GM18858 (cell line): ENCODE data around the gene SNTG2.
"Not testable (repeated sequence)": the region's sequence is repeated elsewhere in the genome, so short reads cannot be mapped to it uniquely, and the experiment has no call there.

Source experiments
- ATAC-seq: cut with Tn5 transposase; IDR thresholded peaks from one replicate; pipeline ENCODE4 v1.9.1; 2021; ENCODE audit not compliant: unreplicated experiment

Gene SNTG2

GRCh38 chr2:1088192-1088860, 137.7 kb downstream of the SNTG2 start:
- ATAC-seq, result no peak

- no peak for ATAC-seq
These were observed 138.3 kb downstream of the SNTG2 start for GRCh38 chr2:1088940-1089339.

GRCh38 chr2:1091895-1092585, 141.4 kb downstream of the SNTG2 start:
- ATAC-seq, result no peak

- ATAC-seq, result not testable (repeated sequence)
These were observed 143.0 kb downstream of the SNTG2 start for GRCh38 chr2:1093668-1094067.

GRCh38 chr2:1097101-1097500, 146.5 kb downstream of the SNTG2 start:
- ATAC-seq, result no peak

- no peak for ATAC-seq
These were observed 148.8 kb downstream of the SNTG2 start for GRCh38 chr2:1099418-1099817.

- no peak for ATAC-seq
These were observed 150.5 kb downstream of the SNTG2 start for GRCh38 chr2:1101011-1101782.

- ATAC-seq, result no peak
These were observed 151.4 kb downstream of the SNTG2 start for GRCh38 chr2:1101982-1102590.

- ATAC-seq, result no peak
These were observed 153.7 kb downstream of the SNTG2 start for GRCh38 chr2:1104364-1104763.

- ATAC-seq, result not testable (repeated sequence)
These were observed 155.7 kb downstream of the SNTG2 start for GRCh38 chr2:1106344-1106743.

GRCh38 chr2:1115843-1116539, 165.3 kb downstream of the SNTG2 start:
- ATAC-seq, result no peak

GRCh38 chr2:1117569-1117968, 166.9 kb downstream of the SNTG2 start:
- no peak for ATAC-seq

- ATAC-seq, result no peak
These were observed 174.6 kb downstream of the SNTG2 start for GRCh38 chr2:1125217-1125616.

- no peak for ATAC-seq
These were observed 175.2 kb downstream of the SNTG2 start for GRCh38 chr2:1125633-1126370.

GRCh38 chr2:1129982-1130381, 179.3 kb downstream of the SNTG2 start:
- ATAC-seq, result no peak

- ATAC-seq, result no peak
These were observed 180.3 kb downstream of the SNTG2 start for GRCh38 chr2:1130922-1131321.

- ATAC-seq, result no peak
These were observed 181.8 kb downstream of the SNTG2 start for GRCh38 chr2:1132328-1132969.

- not testable (repeated sequence) for ATAC-seq
These were observed 183.2 kb downstream of the SNTG2 start for GRCh38 chr2:1133896-1134295.

- no peak for ATAC-seq
These were observed 184.0 kb downstream of the SNTG2 start for GRCh38 chr2:1134629-1135028.

- ATAC-seq, result no peak
These were observed 185.4 kb downstream of the SNTG2 start for GRCh38 chr2:1136067-1136466.
